PFSK-1 (cell line): ENCODE data around the gene IRF4.

Source experiments
- FOXP2 ChIP-seq: optimal IDR thresholded peaks from 2 replicates; pipeline ENCODE3; 2011; ENCODE audit warnings: borderline replicate concordance, control low read depth, inconsistent platforms; ENCODE audit not compliant: insufficient read depth; ENCODE audit errors: extremely low read length, extremely low read depth
- POLR2AphosphoS5 ChIP-seq: IDR thresholded peaks from 2 replicates; pipeline ENCODE4 v1.6.1; 2012; ENCODE audit warnings: low read depth, mild to moderate bottlenecking, control low read depth, low read length, moderate library complexity
- REST ChIP-seq, 2 experiments: IDR thresholded peaks; 2 replicates each; pipeline versions ENCODE4 v1.6.1 to v1.8.0; 2011 to 2012; ENCODE audit warnings: low read depth in 2 of 2, low read length in 2 of 2, control low read depth in 1 of 2, inconsistent platforms in 1 of 2, mild to moderate bottlenecking in 1 of 2, moderate library complexity in 1 of 2; ENCODE audit not compliant: insufficient read depth in 1 of 2
- SIN3A ChIP-seq: IDR thresholded peaks from 2 replicates; pipeline ENCODE4 v1.6.1; 2012; ENCODE audit warnings: mild to moderate bottlenecking, low read length, moderate library complexity, borderline replicate concordance; ENCODE audit not compliant: insufficient read depth
- TAF1 ChIP-seq: IDR thresholded peaks from 2 replicates; pipeline ENCODE4 v1.6.1; 2012; ENCODE audit warnings: low read length, control low read depth, borderline replicate concordance; ENCODE audit not compliant: insufficient read depth

IRF4 gene

GRCh38 chr6:376827-377640, 14.5 kb upstream of the IRF4 start:
- no peak for TF ChIP-seq POLR2AphosphoS5
- TF ChIP-seq SIN3A = no peak
- no peak for TF ChIP-seq REST (IDR thresholded peaks at IDR 0.05; ENCODE audit: insufficient read depth in 1 of 2, low read depth in 2 of 2, low read length in 2 of 2)
- no peak for TF ChIP-seq FOXP2
- no peak for TF ChIP-seq TAF1

- no peak for TF ChIP-seq REST (IDR thresholded peaks at IDR 0.05; ENCODE audit: insufficient read depth in 1 of 2, low read depth in 2 of 2, low read length in 2 of 2)
- no peak for TF ChIP-seq SIN3A
- no peak for TF ChIP-seq TAF1
- TF ChIP-seq POLR2AphosphoS5 = no peak
- TF ChIP-seq FOXP2 = no peak
These were observed 13.2 kb upstream of the IRF4 start for GRCh38 chr6:378090-378957.

GRCh38 chr6:378958-379409, 12.6 kb upstream of the IRF4 start:
- TF ChIP-seq POLR2AphosphoS5 (no peak), SIN3A (no peak), REST (IDR thresholded peaks at IDR 0.05; ENCODE audit: insufficient read depth in 1 of 2, low read depth in 2 of 2, low read length in 2 of 2) (no peak), TAF1 (no peak), FOXP2 (no peak)

- TF ChIP-seq REST (IDR thresholded peaks at IDR 0.05; ENCODE audit: insufficient read depth in 1 of 2, low read depth in 2 of 2, low read length in 2 of 2) (no peak), POLR2AphosphoS5 (no peak), SIN3A (no peak), TAF1 (no peak), FOXP2 (no peak)
These were observed 12.0 kb upstream of the IRF4 start for GRCh38 chr6:379410-380181.
